Measurements from ENCODE around the gene SPAAR.

- TF ChIP-seq CTCF (IDR thresholded peaks at IDR 0.05) (no peak), POLR2A (IDR thresholded peaks at IDR 0.05) (no peak)
Measured at GRCh38 chr9:35892051-35892450, 17.2 kb upstream of the SPAAR start.
